ENCODE results near the gene TSPY10.
"Not testable (repeated sequence)": the region's sequence is repeated elsewhere in the genome, so short reads cannot be mapped to it uniquely, and the experiment has no call there.

Gene TSPY10, protein sequence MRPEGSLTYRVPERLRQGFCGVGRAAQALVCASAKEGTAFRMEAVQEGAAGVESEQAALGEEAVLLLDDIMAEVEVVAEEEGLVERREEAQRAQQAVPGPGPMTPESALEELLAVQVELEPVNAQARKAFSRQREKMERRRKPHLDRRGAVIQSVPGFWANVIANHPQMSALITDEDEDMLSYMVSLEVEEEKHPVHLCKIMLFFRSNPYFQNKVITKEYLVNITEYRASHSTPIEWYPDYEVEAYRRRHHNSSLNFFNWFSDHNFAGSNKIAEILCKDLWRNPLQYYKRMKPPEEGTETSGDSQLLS

DNA sequence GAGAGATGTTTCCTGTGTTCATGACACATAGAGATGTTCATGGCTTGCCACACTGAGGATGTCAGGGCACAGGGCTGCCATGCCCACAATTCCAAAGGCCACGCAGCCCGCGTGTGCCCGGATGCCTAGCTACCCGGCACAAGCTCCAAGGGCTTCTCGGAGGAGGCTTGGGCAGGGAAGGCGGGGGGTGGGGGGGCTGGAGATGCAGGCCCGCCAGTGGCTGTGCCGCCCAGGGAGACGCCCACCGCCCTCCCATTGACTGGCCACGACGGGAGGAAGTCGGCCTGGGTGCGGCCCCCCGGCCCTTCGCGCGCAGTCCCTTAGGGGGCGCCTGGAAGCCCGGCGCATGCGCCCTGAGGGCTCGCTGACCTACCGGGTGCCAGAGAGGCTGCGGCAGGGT, at the start of gene TSPY10:
TSPY10 (plus strand) TSS at position 301 of the 400 bp plus-strand sequence; CDS start at position 347, 46 bp downstream.
- not testable (repeated sequence) for DNase-seq; H2AFZ ChIP-seq (ENCODE audit: low read length); H3K27me3 ChIP-seq (replicated peaks; ENCODE audit: insufficient read depth, low read length); H3K4me3 ChIP-seq (ENCODE audit: low read length); H3F3A ChIP-seq (ENCODE audit: insufficient read depth, low read length); H3K4me2 ChIP-seq (ENCODE audit: low read depth, low read length); H3K79me2 ChIP-seq (ENCODE audit: low read length); H3K27ac ChIP-seq (ENCODE audit: low read length); H3K9me2 ChIP-seq (replicated peaks; ENCODE audit: insufficient read depth, low read length); H3K9me3 ChIP-seq (replicated peaks; ENCODE audit: insufficient read depth, low read length); H3K9ac ChIP-seq (ENCODE audit: low read length); H4K20me1 ChIP-seq (ENCODE audit: insufficient read depth, low read length); H3K4me1 ChIP-seq (ENCODE audit: low read length); H3K36me3 ChIP-seq (replicated peaks; ENCODE audit: insufficient read depth, low read length)

DNA sequence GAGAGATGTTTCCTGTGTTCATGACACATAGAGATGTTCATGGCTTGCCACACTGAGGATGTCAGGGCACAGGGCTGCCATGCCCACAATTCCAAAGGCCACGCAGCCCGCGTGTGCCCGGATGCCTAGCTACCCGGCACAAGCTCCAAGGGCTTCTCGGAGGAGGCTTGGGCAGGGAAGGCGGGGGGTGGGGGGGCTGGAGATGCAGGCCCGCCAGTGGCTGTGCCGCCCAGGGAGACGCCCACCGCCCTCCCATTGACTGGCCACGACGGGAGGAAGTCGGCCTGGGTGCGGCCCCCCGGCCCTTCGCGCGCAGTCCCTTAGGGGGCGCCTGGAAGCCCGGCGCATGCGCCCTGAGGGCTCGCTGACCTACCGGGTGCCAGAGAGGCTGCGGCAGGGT, 40.7 kb upstream of the TSPY10 start, which contains the start of gene TSPY9:
TSPY9 (plus strand) TSS at position 301 of the 400 bp plus-strand sequence; CDS start at position 347, 46 bp downstream.
- not testable (repeated sequence) for H3K36me3 ChIP-seq (replicated peaks; ENCODE audit: insufficient read depth, low read length); H4K20me1 ChIP-seq (ENCODE audit: insufficient read depth, low read length); H2AFZ ChIP-seq (ENCODE audit: low read length); H3K9me2 ChIP-seq (replicated peaks; ENCODE audit: insufficient read depth, low read length); H3F3A ChIP-seq (ENCODE audit: insufficient read depth, low read length); H3K79me2 ChIP-seq (ENCODE audit: low read length); H3K9ac ChIP-seq (ENCODE audit: low read length); H3K27ac ChIP-seq (ENCODE audit: low read length); DNase-seq; H3K27me3 ChIP-seq (replicated peaks; ENCODE audit: insufficient read depth, low read length); H3K4me3 ChIP-seq (ENCODE audit: low read length); H3K4me2 ChIP-seq (ENCODE audit: low read depth, low read length); H3K9me3 ChIP-seq (replicated peaks; ENCODE audit: insufficient read depth, low read length); H3K4me1 ChIP-seq (ENCODE audit: low read length)

DNA sequence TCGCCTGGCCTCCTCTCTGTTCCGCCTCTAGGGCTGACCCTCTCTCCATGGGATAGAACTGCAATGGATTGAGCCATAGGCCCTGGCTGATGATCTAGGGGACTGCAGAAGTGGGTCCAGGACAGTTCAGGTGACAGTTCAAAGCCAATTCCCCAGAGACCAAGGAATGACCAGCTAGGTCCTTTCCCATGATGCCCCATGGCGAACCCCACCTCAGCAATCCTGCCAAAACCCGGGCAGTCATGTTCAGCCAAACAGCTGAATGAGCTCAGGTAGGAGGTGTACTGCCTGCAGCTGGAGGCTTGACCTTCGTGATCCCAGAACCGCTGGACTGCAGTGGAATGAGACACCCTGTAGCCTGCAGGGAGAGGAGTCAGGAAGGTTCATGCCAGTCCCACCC, 23.3 kb upstream of the TSPY10 start:
- not testable (repeated sequence) for H2AFZ ChIP-seq (ENCODE audit: low read length); H3K27me3 ChIP-seq (replicated peaks; ENCODE audit: insufficient read depth, low read length); H3K27ac ChIP-seq (ENCODE audit: low read length); H3K9me3 ChIP-seq (replicated peaks; ENCODE audit: insufficient read depth, low read length); H4K20me1 ChIP-seq (ENCODE audit: insufficient read depth, low read length); H3K4me3 ChIP-seq (ENCODE audit: low read length); H3K9ac ChIP-seq (ENCODE audit: low read length); H3K4me1 ChIP-seq (ENCODE audit: low read length); H3K9me2 ChIP-seq (replicated peaks; ENCODE audit: insufficient read depth, low read length); H3F3A ChIP-seq (ENCODE audit: insufficient read depth, low read length); DNase-seq; H3K79me2 ChIP-seq (ENCODE audit: low read length); H3K36me3 ChIP-seq (replicated peaks; ENCODE audit: insufficient read depth, low read length); H3K4me2 ChIP-seq (ENCODE audit: low read depth, low read length)

DNA sequence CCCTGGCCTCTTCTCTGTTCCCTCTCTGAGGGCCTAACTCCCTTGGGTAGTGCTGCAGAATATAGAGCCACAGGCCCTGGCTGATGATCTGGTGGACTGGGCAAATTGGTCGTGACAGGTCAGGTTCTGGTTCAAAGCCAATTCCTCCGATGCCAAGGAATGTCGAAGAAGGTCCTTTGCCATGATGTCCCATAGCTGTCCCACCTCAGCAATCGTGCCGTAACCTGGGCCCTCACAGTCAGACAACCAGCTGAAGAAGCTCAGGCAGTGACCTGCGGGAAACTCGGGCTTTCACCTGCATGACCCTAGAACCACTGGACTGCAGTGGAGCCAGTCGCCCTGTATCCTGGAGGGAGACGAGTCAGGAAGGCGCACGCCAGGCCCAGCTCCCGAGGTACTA, 11.4 kb upstream of the TSPY10 start:
- not testable (repeated sequence) for H3K4me1 ChIP-seq (ENCODE audit: low read length); H3K4me2 ChIP-seq (ENCODE audit: low read depth, low read length); H3F3A ChIP-seq (ENCODE audit: insufficient read depth, low read length); H2AFZ ChIP-seq (ENCODE audit: low read length); H3K9me2 ChIP-seq (replicated peaks; ENCODE audit: insufficient read depth, low read length); H3K9me3 ChIP-seq (replicated peaks; ENCODE audit: insufficient read depth, low read length); H3K36me3 ChIP-seq (replicated peaks; ENCODE audit: insufficient read depth, low read length); H4K20me1 ChIP-seq (ENCODE audit: insufficient read depth, low read length); H3K4me3 ChIP-seq (ENCODE audit: low read length); DNase-seq; H3K9ac ChIP-seq (ENCODE audit: low read length); H3K79me2 ChIP-seq (ENCODE audit: low read length); H3K27ac ChIP-seq (ENCODE audit: low read length); H3K27me3 ChIP-seq (replicated peaks; ENCODE audit: insufficient read depth, low read length)

All from MM.1S (cell line).